Sigmoid colon (tissue), 4 donors: ENCODE measurements around the gene RBM42.

Experiments
- EP300 ChIP-seq, 4 donors: sonication (generic); formaldehyde crosslinking; IDR thresholded peaks; one replicate each; pipeline ENCODE4 v1.6.1; 2017; ENCODE audit warnings: antibody characterized with exemption in 4 of 4
- POLR2A ChIP-seq, 2 donors: fragments of 450-650 bp; IDR thresholded peaks; one replicate each; pipeline ENCODE4 v1.6.1; 2016; ENCODE audit warnings: antibody characterized with exemption in 2 of 2, mild to moderate bottlenecking in 2 of 2, moderate library complexity in 2 of 2
- TF ChIP-seq, protein P1 (sequence below), 4 experiments: fragments of 450-650 bp in 3 of 4; fragments of 200-600 bp in 1 of 4; IDR thresholded peaks; one replicate each; pipeline ENCODE4 v1.5.1; 2016 to 2019; ENCODE audit warnings: antibody characterized with exemption in 4 of 4, mild to moderate bottlenecking in 3 of 4, moderate library complexity in 2 of 4

DNA sequence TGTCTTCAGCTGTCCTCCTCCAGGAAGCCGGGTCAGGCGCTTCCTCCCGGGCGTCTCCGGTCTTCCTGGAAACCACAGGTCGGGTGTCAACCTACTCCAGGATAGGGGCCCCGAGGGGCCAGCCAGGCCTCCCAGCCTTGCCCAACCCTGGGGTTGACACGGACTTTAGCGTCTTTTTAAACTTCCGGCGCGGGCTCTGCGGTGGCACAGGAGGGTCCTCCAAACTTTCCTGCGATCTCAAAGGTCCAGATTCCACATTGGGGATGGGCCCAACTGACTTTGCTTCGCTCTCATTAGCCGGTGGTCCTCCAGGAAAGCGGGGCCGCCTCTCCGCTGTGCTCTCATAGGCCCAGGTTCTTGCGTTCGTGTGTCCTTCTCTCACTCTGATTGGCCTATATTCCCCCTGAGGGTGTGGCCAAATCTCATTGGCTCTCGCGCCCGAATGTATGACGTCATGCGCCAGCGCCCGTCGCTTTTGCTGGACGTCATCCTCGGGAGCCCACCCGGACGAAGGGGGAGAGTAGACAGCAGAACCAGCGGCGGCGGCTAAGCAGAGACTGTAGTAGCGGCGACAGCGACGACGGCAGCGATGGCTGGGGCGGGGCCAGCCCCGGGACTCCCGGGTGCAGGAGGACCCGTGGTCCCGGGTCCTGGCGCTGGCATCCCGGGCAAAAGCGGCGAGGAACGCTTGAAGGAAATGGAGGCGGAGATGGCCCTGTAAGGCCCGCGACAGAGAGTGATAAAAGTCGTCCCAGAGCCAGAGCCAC is at the start of gene RBM42:
- TF ChIP-seq POLR2A (IDR thresholded peaks at IDR 0.05) (peak; percentile 55 to 66), EP300 (IDR thresholded peaks at IDR 0.05) (peak in 2 of 4 donors; percentile 21 to 31)
- TF ChIP-seq, protein P1, sequence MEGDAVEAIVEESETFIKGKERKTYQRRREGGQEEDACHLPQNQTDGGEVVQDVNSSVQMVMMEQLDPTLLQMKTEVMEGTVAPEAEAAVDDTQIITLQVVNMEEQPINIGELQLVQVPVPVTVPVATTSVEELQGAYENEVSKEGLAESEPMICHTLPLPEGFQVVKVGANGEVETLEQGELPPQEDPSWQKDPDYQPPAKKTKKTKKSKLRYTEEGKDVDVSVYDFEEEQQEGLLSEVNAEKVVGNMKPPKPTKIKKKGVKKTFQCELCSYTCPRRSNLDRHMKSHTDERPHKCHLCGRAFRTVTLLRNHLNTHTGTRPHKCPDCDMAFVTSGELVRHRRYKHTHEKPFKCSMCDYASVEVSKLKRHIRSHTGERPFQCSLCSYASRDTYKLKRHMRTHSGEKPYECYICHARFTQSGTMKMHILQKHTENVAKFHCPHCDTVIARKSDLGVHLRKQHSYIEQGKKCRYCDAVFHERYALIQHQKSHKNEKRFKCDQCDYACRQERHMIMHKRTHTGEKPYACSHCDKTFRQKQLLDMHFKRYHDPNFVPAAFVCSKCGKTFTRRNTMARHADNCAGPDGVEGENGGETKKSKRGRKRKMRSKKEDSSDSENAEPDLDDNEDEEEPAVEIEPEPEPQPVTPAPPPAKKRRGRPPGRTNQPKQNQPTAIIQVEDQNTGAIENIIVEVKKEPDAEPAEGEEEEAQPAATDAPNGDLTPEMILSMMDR (IDR thresholded peaks at IDR 0.05) = no peak
